Panc1 (cell line): ENCODE data around the gene SLC7A9.

Experiments used
- CTCF ChIP-seq: fragments of 450-650 bp; IDR thresholded peaks from 2 replicates; pipeline ENCODE4 v1.5.1; 2017; ENCODE audit warnings: mild to moderate bottlenecking
- POLR2AphosphoS5 ChIP-seq: IDR thresholded peaks from 2 replicates; pipeline ENCODE4 v1.6.1; 2012; ENCODE audit warnings: mild to moderate bottlenecking, low read depth, low read length, moderate library complexity
- REST ChIP-seq, 2 experiments: IDR thresholded peaks; 2 replicates each; pipeline ENCODE4 v1.6.1; 2011 to 2012; ENCODE audit warnings: low read depth in 2 of 2, control low read depth in 1 of 2, low read length in 1 of 2, mild to moderate bottlenecking in 1 of 2, moderate library complexity in 1 of 2; ENCODE audit not compliant: insufficient read depth in 1 of 2
- SIN3A ChIP-seq: IDR thresholded peaks from 2 replicates; pipeline ENCODE4 v1.6.1; 2012; ENCODE audit warnings: low read depth, mild to moderate bottlenecking, low read length, moderate library complexity, borderline replicate concordance; ENCODE audit not compliant: insufficient read depth
- TCF7L2 ChIP-seq: IDR thresholded peaks from 2 replicates; pipeline ENCODE4 v1.6.1; 2011; ENCODE audit warnings: mild to moderate bottlenecking, low read depth, low read length, inconsistent platforms

DNA sequence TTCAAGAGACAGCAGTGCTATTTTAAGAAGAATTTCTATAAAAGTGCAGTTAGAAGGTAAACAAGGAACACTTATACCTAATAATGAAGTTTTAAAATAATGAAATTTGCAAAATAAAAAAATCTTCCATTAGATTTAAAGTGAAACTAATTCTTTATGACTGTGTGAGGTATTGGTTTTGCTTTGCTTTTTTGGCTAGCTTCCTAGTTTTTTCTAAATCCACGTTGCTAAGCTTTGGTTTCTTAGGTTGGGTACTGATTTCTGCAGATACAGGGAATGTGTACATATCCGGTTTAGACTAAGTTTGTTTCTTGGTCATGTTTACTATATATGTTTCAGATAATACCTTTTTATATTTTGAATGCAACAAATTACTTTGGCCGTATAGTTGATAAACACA is 59.8 kb downstream of the SLC7A9 start:
- TF ChIP-seq CTCF (no peak), POLR2AphosphoS5 (no peak), SIN3A (no peak), REST (IDR thresholded peaks at IDR 0.05; ENCODE audit: insufficient read depth in 1 of 2, low read depth in 2 of 2, low read length in 1 of 2) (no peak), TCF7L2 (no peak)
